ENCODE measurements around the gene NOS1AP.

NOS1AP gene

GRCh38 chr1:162367772-162368171, 298.3 kb downstream of the NOS1AP start:
- H3K36me3 ChIP-seq = no peaks in the 10 kb centered on the region
- H3K4me3 ChIP-seq = no peak overlapping the region
- H4K20me1 ChIP-seq = no peaks in the 10 kb centered on the region
- H3K4me2 ChIP-seq = no peak overlapping the region
- no peak for TF ChIP-seq Cebpa-rat (IDR thresholded peaks at IDR 0.05)
- no peaks in the 10 kb centered on the region for H3K27me3 ChIP-seq
- no peak overlapping the region for H3K9ac ChIP-seq
- H3K4me1 ChIP-seq = peaks cover 10% of the 10 kb centered on the region
- H3K9me3 ChIP-seq = no peaks in the 10 kb centered on the region
- H3K27ac ChIP-seq = no peak overlapping the region

GRCh38 chr1:162368451-162368850, 299.0 kb downstream of the NOS1AP start:
- no peak overlapping the region for H3K27ac ChIP-seq
- H3K4me2 ChIP-seq = no peak overlapping the region
- H3K9ac ChIP-seq = no peak overlapping the region
- no peaks in the 10 kb centered on the region for H4K20me1 ChIP-seq
- H3K9me3 ChIP-seq = no peaks in the 10 kb centered on the region
- no peaks in the 10 kb centered on the region for H3K27me3 ChIP-seq
- H3K36me3 ChIP-seq = no peaks in the 10 kb centered on the region
- H3K4me1 ChIP-seq = peaks cover 12% of the 10 kb centered on the region
- no peak overlapping the region for H3K4me3 ChIP-seq
- no peak for TF ChIP-seq Cebpa-rat (IDR thresholded peaks at IDR 0.05)

- H3K9ac ChIP-seq = no peak overlapping the region
- no peak overlapping the region for H3K4me3 ChIP-seq
- no peak overlapping the region for H3K4me2 ChIP-seq
- H3K9me3 ChIP-seq = no peaks in the 10 kb centered on the region
- no peaks in the 10 kb centered on the region for H3K36me3 ChIP-seq
- H3K27me3 ChIP-seq = no peaks in the 10 kb centered on the region
- no peak overlapping the region for H3K27ac ChIP-seq
- peaks cover 19% of the 10 kb centered on the region for H3K4me1 ChIP-seq
- no peaks in the 10 kb centered on the region for H4K20me1 ChIP-seq
- TF ChIP-seq Cebpa-rat (IDR thresholded peaks at IDR 0.05) = no peak
Observed at GRCh38 chr1:162369571-162369970, 300.1 kb downstream of the NOS1AP start.

- no peaks in the 10 kb centered on the region for H3K9me3 ChIP-seq
- H3K27ac ChIP-seq = no peak overlapping the region
- no peak overlapping the region for H3K4me3 ChIP-seq
- no peaks in the 10 kb centered on the region for H4K20me1 ChIP-seq
- H3K4me1 ChIP-seq = peaks cover 19% of the 10 kb centered on the region
- H3K9ac ChIP-seq = no peak overlapping the region
- H3K36me3 ChIP-seq = no peaks in the 10 kb centered on the region
- H3K27me3 ChIP-seq = no peaks in the 10 kb centered on the region
- no peak overlapping the region for H3K4me2 ChIP-seq
- TF ChIP-seq Cebpa-rat (IDR thresholded peaks at IDR 0.05) = no peak
Observed at GRCh38 chr1:162370161-162370560, 300.7 kb downstream of the NOS1AP start.

GRCh38 chr1:162370721-162371120, 301.2 kb downstream of the NOS1AP start:
- H3K9me3 ChIP-seq = no peaks in the 10 kb centered on the region
- no peaks in the 10 kb centered on the region for H3K36me3 ChIP-seq
- no peak overlapping the region for H3K4me3 ChIP-seq
- no peak overlapping the region for H3K27ac ChIP-seq
- no peaks in the 10 kb centered on the region for H3K27me3 ChIP-seq
- H3K9ac ChIP-seq = no peak overlapping the region
- no peak for TF ChIP-seq Cebpa-rat (IDR thresholded peaks at IDR 0.05)
- H4K20me1 ChIP-seq = no peaks in the 10 kb centered on the region
- no peak overlapping the region for H3K4me2 ChIP-seq
- H3K4me1 ChIP-seq = peaks cover 19% of the 10 kb centered on the region

GRCh38 chr1:162371611-162372010, 302.1 kb downstream of the NOS1AP start:
- TF ChIP-seq Cebpa-rat (IDR thresholded peaks at IDR 0.05) = no peak
- H3K27ac ChIP-seq = no peak overlapping the region

GRCh38 chr1:162372159-162373071, 302.9 kb downstream of the NOS1AP start:
- Histone ChIP-seq H3K27ac (no peak overlapping the region), H3K9me3 (no peaks in the 10 kb centered on the region), H4K20me1 (no peaks in the 10 kb centered on the region), H3K4me3 (no peak overlapping the region), H3K4me1 (peaks cover 19% of the 10 kb centered on the region), H3K9ac (no peak overlapping the region), H3K36me3 (no peaks in the 10 kb centered on the region), H3K4me2 (peak overlapping the region; percentile 22), H3K27me3 (no peaks in the 10 kb centered on the region)
- no peak for TF ChIP-seq Cebpa-rat (IDR thresholded peaks at IDR 0.05)

More at GRCh38 chr1:162371611-162372010, 302.1 kb downstream of the NOS1AP start:
- Histone ChIP-seq H3K4me2 (no peak overlapping the region), H3K4me3 (no peak overlapping the region), H3K9ac (no peak overlapping the region), H4K20me1 (no peaks in the 10 kb centered on the region), H3K36me3 (no peaks in the 10 kb centered on the region), H3K9me3 (no peaks in the 10 kb centered on the region), H3K4me1 (peaks cover 19% of the 10 kb centered on the region), H3K27me3 (no peaks in the 10 kb centered on the region)

GRCh38 chr1:162373072-162373427, 303.6 kb downstream of the NOS1AP start:
- H3K4me2 ChIP-seq = no peak overlapping the region; the same call in 1 of the 2 replicates

GRCh38 chr1:162373541-162374260, 304.2 kb downstream of the NOS1AP start:
- Histone ChIP-seq H3K4me1 (peaks cover 19% of the 10 kb centered on the region), H3K9me3 (no peaks in the 10 kb centered on the region), H3K4me2 (no peak overlapping the region), H3K27ac (no peak overlapping the region), H3K36me3 (no peaks in the 10 kb centered on the region), H4K20me1 (no peaks in the 10 kb centered on the region), H3K9ac (no peak overlapping the region), H3K27me3 (no peaks in the 10 kb centered on the region), H3K4me3 (no peak overlapping the region)
- no peak for TF ChIP-seq Cebpa-rat (IDR thresholded peaks at IDR 0.05)

More at GRCh38 chr1:162373072-162373427, 303.6 kb downstream of the NOS1AP start:
- no peak for TF ChIP-seq Cebpa-rat (IDR thresholded peaks at IDR 0.05)
- H3K27me3 ChIP-seq = no peaks in the 10 kb centered on the region
- peaks cover 19% of the 10 kb centered on the region for H3K4me1 ChIP-seq
- no peaks in the 10 kb centered on the region for H3K9me3 ChIP-seq
- H3K27ac ChIP-seq = no peak overlapping the region
- H4K20me1 ChIP-seq = no peaks in the 10 kb centered on the region
- no peaks in the 10 kb centered on the region for H3K36me3 ChIP-seq
- no peak overlapping the region for H3K4me3 ChIP-seq
- no peak overlapping the region for H3K9ac ChIP-seq

GRCh38 chr1:162374406-162374805, 304.9 kb downstream of the NOS1AP start:
- H3K4me1 ChIP-seq = peaks cover 19% of the 10 kb centered on the region
- H3K27ac ChIP-seq = no peak overlapping the region
- no peak overlapping the region for H3K4me2 ChIP-seq
- H3K9ac ChIP-seq = no peak overlapping the region
- H3K27me3 ChIP-seq = no peaks in the 10 kb centered on the region
- H3K4me3 ChIP-seq = no peak overlapping the region
- no peaks in the 10 kb centered on the region for H4K20me1 ChIP-seq
- no peaks in the 10 kb centered on the region for H3K9me3 ChIP-seq
- no peaks in the 10 kb centered on the region for H3K36me3 ChIP-seq
- no peak for TF ChIP-seq Cebpa-rat (IDR thresholded peaks at IDR 0.05)
